Caco-2 (cell line): ENCODE measurements around the gene SOX2. TPM values are rescaled to one million over a fixed set of nuclear protein-coding genes. Genes with fewer than 3 reads are reported as not detected.

Experiments
- BruUV-seq: library from RNA; stranded (reverse); fragments of 400-500 nt; replicated peaks from 2 replicates; lab custom pipeline; 2021; lab: Mats Ljungman, UMichigan
- CTCF ChIA-PET: fragments of 300-600 bp; sonication (Branson Sonifier 250); formaldehyde crosslinking; loops from one replicate; lab custom pipeline; 2022; ENCODE audit warnings: antibody characterized with exemption; lab: Charles Lee
- POLR2A ChIA-PET: fragments of 300-600 bp; sonication (Branson Sonifier 250); formaldehyde crosslinking; loops from one replicate; lab custom pipeline; 2022; ENCODE audit warnings: antibody characterized with exemption; lab: Charles Lee
- DNase-seq, 2 experiments: peaks; one replicate each; pipeline versions ENCODE4 v3.0.0 to v3.0.0-alpha.2; 2020 to 2022
- H3K27me3 ChIP-seq: replicated peaks from 2 replicates; pipeline ENCODE4 v1.6.0; 2011; ENCODE audit warnings: low read length; ENCODE audit not compliant: control insufficient read depth, insufficient read depth
- H3K36me3 ChIP-seq: 2 replicates; pipeline ENCODE4 v1.5.1; 2011; ENCODE audit warnings: low read length; ENCODE audit not compliant: control insufficient read depth, insufficient read depth
- H3K4me1 ChIP-seq: fragments of 250-450 bp; sonication (Bioruptor Pico); 2 replicates; pipeline ENCODE4 v1.5.1; 2020; ENCODE audit warnings: mild to moderate bottlenecking
- H3K4me3 ChIP-seq: 2 replicates; pipeline ENCODE4 v1.5.1; 2011; ENCODE audit warnings: low read depth, mild to moderate bottlenecking, control low read depth, low read length
- H3K9me3 ChIP-seq: fragments of 250-450 bp; sonication (Bioruptor Pico); 2 replicates; pipeline ENCODE4 v1.5.1; 2020; ENCODE audit warnings: mild to moderate bottlenecking, moderate library complexity
- H3K27ac Mint-ChIP-seq: one replicate; pipeline ENCODE4 v1.8.0; 2022; ENCODE audit warnings: mixed read lengths; ENCODE audit not compliant: unreplicated experiment
- H3K27me3 Mint-ChIP-seq: one replicate; pipeline ENCODE4 v1.8.0; 2022; ENCODE audit warnings: mixed read lengths; ENCODE audit not compliant: insufficient read depth, unreplicated experiment
- H3K36me3 Mint-ChIP-seq: one replicate; pipeline ENCODE4 v1.8.0; 2022; ENCODE audit warnings: mild to moderate bottlenecking, mixed read lengths; ENCODE audit not compliant: insufficient read depth, unreplicated experiment
- H3K4me1 Mint-ChIP-seq: one replicate; pipeline ENCODE4 v1.8.0; 2022; ENCODE audit warnings: low read depth, mixed read lengths; ENCODE audit not compliant: unreplicated experiment
- H3K4me3 Mint-ChIP-seq: one replicate; pipeline ENCODE4 v1.8.0; 2022; ENCODE audit warnings: mild to moderate bottlenecking, moderate library complexity, mixed read lengths; ENCODE audit not compliant: unreplicated experiment
- H3K9me3 Mint-ChIP-seq: one replicate; pipeline ENCODE4 v1.8.0; 2022; ENCODE audit warnings: mixed read lengths; ENCODE audit not compliant: unreplicated experiment
- intact Hi-C: fragments of 100-400 bp; cut with micrococcal nuclease; formaldehyde crosslinking; loops from one replicate; pipeline ENCODE4 v1.10.0; 2022; ENCODE audit not compliant: unreplicated experiment
- total RNA-seq: library from RNA; stranded (reverse); gene quantifications from 2 replicates; pipeline ENCODE4 v1.2.3, GENCODE V29; 2022
- TF ChIP-seq, protein P1 (sequence below), 2 experiments: fragments of 200-600 bp in 1 of 2; IDR thresholded peaks; 1 replicate in 1 of 2; 2 replicates in 1 of 2; pipeline versions ENCODE4 v1.5.1 to v1.8.0; 2011 to 2022; ENCODE audit warnings: antibody characterized with exemption in 1 of 2, control low read depth in 1 of 2, inconsistent platforms in 1 of 2, low read depth in 1 of 2, low read length in 1 of 2, mild to moderate bottlenecking in 1 of 2, moderate library complexity in 1 of 2; ENCODE audit not compliant: insufficient read depth in 1 of 2, severe bottlenecking in 1 of 2, unreplicated experiment in 1 of 2

SOX2 gene
- total RNA-seq, 1 experiment from 2014 or later = 34.1 TPM

- H3K36me3 Mint-ChIP-seq = no peaks in the 10 kb centered on the region
- POLR2A ChIA-PET = no interaction called here
- intact Hi-C loops = no loop called here
Measured at GRCh38 chr3:181687731-181688130, 24.0 kb upstream of the SOX2 start.

GRCh38 chr3:181689546-181689945 lies 22.2 kb upstream of the SOX2 start:
- Mint-ChIP-seq H3K27ac (no peak overlapping the region), H3K27me3 (peaks cover 8% of the 10 kb centered on the region), H3K36me3 (no peaks in the 10 kb centered on the region), H3K4me1 (no peaks in the 10 kb centered on the region), H3K4me3 (no peak overlapping the region), H3K9me3 (no peaks in the 10 kb centered on the region)
- no peak for DNase-seq
- H3K4me3 ChIP-seq = no peak overlapping the region
- no peaks in the 10 kb centered on the region for H3K4me1 ChIP-seq
- no peaks in the 10 kb centered on the region for H3K9me3 ChIP-seq
- BruUV-seq = no TSS peak
- POLR2A ChIA-PET = no interaction called here
- TF ChIP-seq, protein P1, sequence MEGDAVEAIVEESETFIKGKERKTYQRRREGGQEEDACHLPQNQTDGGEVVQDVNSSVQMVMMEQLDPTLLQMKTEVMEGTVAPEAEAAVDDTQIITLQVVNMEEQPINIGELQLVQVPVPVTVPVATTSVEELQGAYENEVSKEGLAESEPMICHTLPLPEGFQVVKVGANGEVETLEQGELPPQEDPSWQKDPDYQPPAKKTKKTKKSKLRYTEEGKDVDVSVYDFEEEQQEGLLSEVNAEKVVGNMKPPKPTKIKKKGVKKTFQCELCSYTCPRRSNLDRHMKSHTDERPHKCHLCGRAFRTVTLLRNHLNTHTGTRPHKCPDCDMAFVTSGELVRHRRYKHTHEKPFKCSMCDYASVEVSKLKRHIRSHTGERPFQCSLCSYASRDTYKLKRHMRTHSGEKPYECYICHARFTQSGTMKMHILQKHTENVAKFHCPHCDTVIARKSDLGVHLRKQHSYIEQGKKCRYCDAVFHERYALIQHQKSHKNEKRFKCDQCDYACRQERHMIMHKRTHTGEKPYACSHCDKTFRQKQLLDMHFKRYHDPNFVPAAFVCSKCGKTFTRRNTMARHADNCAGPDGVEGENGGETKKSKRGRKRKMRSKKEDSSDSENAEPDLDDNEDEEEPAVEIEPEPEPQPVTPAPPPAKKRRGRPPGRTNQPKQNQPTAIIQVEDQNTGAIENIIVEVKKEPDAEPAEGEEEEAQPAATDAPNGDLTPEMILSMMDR (IDR thresholded peaks at IDR 0.05; ENCODE audit: insufficient read depth in 1 of 2, low read depth in 1 of 2, low read length in 1 of 2, severe bottlenecking in 1 of 2, unreplicated experiment in 1 of 2) = no peak
- H3K27me3 ChIP-seq = no peaks in the 10 kb centered on the region
- intact Hi-C loops = no loop called here
- CTCF ChIA-PET = no interaction called here
- H3K36me3 ChIP-seq = no peaks in the 10 kb centered on the region

More at GRCh38 chr3:181687731-181688130, 24.0 kb upstream of the SOX2 start:
- Mint-ChIP-seq H3K4me3 (no peak overlapping the region), H3K4me1 (no peaks in the 10 kb centered on the region), H3K27me3 (peaks cover 8% of the 10 kb centered on the region), H3K9me3 (no peaks in the 10 kb centered on the region), H3K27ac (no peak overlapping the region)
- BruUV-seq = no TSS peak
- Histone ChIP-seq H3K4me3 (no peak overlapping the region), H3K36me3 (no peaks in the 10 kb centered on the region), H3K9me3 (no peaks in the 10 kb centered on the region), H3K27me3 (no peaks in the 10 kb centered on the region), H3K4me1 (no peaks in the 10 kb centered on the region)
- CTCF ChIA-PET = no interaction called here
- TF ChIP-seq, protein P1 (IDR thresholded peaks at IDR 0.05; ENCODE audit: insufficient read depth in 1 of 2, low read depth in 1 of 2, low read length in 1 of 2, severe bottlenecking in 1 of 2, unreplicated experiment in 1 of 2) = no peak
- DNase-seq = no peak

GRCh38 chr3:181690769-181691168 lies 21.0 kb upstream of the SOX2 start:
- H3K36me3 Mint-ChIP-seq = no peaks in the 10 kb centered on the region
- Histone ChIP-seq H3K4me3 (no peak overlapping the region), H3K9me3 (no peaks in the 10 kb centered on the region), H3K27me3 (no peaks in the 10 kb centered on the region), H3K4me1 (no peaks in the 10 kb centered on the region), H3K36me3 (no peaks in the 10 kb centered on the region)
- BruUV-seq = no TSS peak
- H3K27me3 Mint-ChIP-seq = peaks cover 8% of the 10 kb centered on the region
- no peaks in the 10 kb centered on the region for H3K4me1 Mint-ChIP-seq
- ChIA-PET POLR2A (no interaction called here), CTCF (no interaction called here)
- intact Hi-C loops = no loop called here
- H3K9me3 Mint-ChIP-seq = no peaks in the 10 kb centered on the region
- no peak overlapping the region for H3K4me3 Mint-ChIP-seq
- TF ChIP-seq, protein P1 (IDR thresholded peaks at IDR 0.05; ENCODE audit: insufficient read depth in 1 of 2, low read depth in 1 of 2, low read length in 1 of 2, severe bottlenecking in 1 of 2, unreplicated experiment in 1 of 2) = no peak
- no peak for DNase-seq
- H3K27ac Mint-ChIP-seq = no peak overlapping the region
